ENCODE results near the gene CELF2.

The CELF2 gene

GRCh38 chr10:11010582-11010981 is 7.1 kb upstream of the CELF2 start:
- DNase-seq, result no peak
- Histone ChIP-seq H3K4me1 (ENCODE audit: control insufficient read depth, low read depth, low read length) (peaks cover 2% of the 10 kb centered on the region), H3K27me3 (ENCODE audit: insufficient read depth, low read length, poor library complexity) (no peaks in the 10 kb centered on the region), H3K36me3 (ENCODE audit: control insufficient read depth, insufficient read depth, low read length) (no peaks in the 10 kb centered on the region), H2BK15ac (replicated peaks; ENCODE audit: low read depth) (no peak overlapping the region), H3K4me2 (ENCODE audit: low read length) (no peak overlapping the region), H2AK5ac (ENCODE audit: low read length) (no peak overlapping the region), H2BK5ac (ENCODE audit: low read length) (no peak overlapping the region), H3K79me2 (ENCODE audit: control insufficient read depth, insufficient read depth, low read length) (no peaks in the 10 kb centered on the region), H3K79me1 (ENCODE audit: low read length) (no peaks in the 10 kb centered on the region), H2BK120ac (ENCODE audit: low read depth, low read length) (no peak overlapping the region), H3K23ac (ENCODE audit: low read length) (no peak overlapping the region), H4K8ac (ENCODE audit: low read depth, low read length) (no peak overlapping the region), H3K4ac (ENCODE audit: low read depth, low read length) (no peak overlapping the region), H3K18ac (ENCODE audit: low read length) (no peak overlapping the region), H3K9ac (ENCODE audit: low read length) (no peak overlapping the region), H3K56ac (ENCODE audit: low read length) (no peak overlapping the region), H4K5ac (ENCODE audit: low read length) (no peak overlapping the region), H3K4me3 (ENCODE audit: low read length) (no peak overlapping the region), H3K27ac (ENCODE audit: low read depth, low read length) (no peak overlapping the region)
- no CpG with 5 or more reads among the region's 6 CpGs for WGBS (ENCODE audit: extremely low coverage, insufficient coverage, low lambda C conversion rate)

- no CpG with 5 or more reads among the region's 2 CpGs for WGBS (ENCODE audit: extremely low coverage, insufficient coverage, low lambda C conversion rate)
Measured at GRCh38 chr10:11011436-11011835, 6.2 kb upstream of the CELF2 start.

GRCh38 chr10:11011984-11012383 is 5.7 kb upstream of the CELF2 start:
- Histone ChIP-seq H3K36me3 (ENCODE audit: control insufficient read depth, insufficient read depth, low read length) (no peaks in the 10 kb centered on the region), H2AK5ac (ENCODE audit: low read length) (no peak overlapping the region), H3K56ac (ENCODE audit: low read length) (no peak overlapping the region), H3K27me3 (ENCODE audit: insufficient read depth, low read length, poor library complexity) (no peaks in the 10 kb centered on the region), H3K4me2 (ENCODE audit: low read length) (no peak overlapping the region), H3K9ac (ENCODE audit: low read length) (no peak overlapping the region), H3K18ac (ENCODE audit: low read length) (no peak overlapping the region), H3K27ac (ENCODE audit: low read depth, low read length) (no peak overlapping the region), H2BK120ac (ENCODE audit: low read depth, low read length) (no peak overlapping the region), H2BK5ac (ENCODE audit: low read length) (no peak overlapping the region), H3K4me1 (ENCODE audit: control insufficient read depth, low read depth, low read length) (no peaks in the 10 kb centered on the region), H3K4ac (ENCODE audit: low read depth, low read length) (no peak overlapping the region), H3K79me1 (ENCODE audit: low read length) (no peaks in the 10 kb centered on the region), H3K79me2 (ENCODE audit: control insufficient read depth, insufficient read depth, low read length) (no peaks in the 10 kb centered on the region), H4K5ac (ENCODE audit: low read length) (no peak overlapping the region), H3K23ac (ENCODE audit: low read length) (no peak overlapping the region), H4K8ac (ENCODE audit: low read depth, low read length) (no peak overlapping the region), H2BK15ac (replicated peaks; ENCODE audit: low read depth) (no peak overlapping the region), H3K4me3 (ENCODE audit: low read length) (no peak overlapping the region)
- WGBS (ENCODE audit: extremely low coverage, insufficient coverage, low lambda C conversion rate), result no CpG with 5 or more reads among the region's 3 CpGs
- DNase-seq, result no peak

More at GRCh38 chr10:11011436-11011835, 6.2 kb upstream of the CELF2 start:
- H3K9ac ChIP-seq (ENCODE audit: low read length), result no peak overlapping the region
- H3K27me3 ChIP-seq (ENCODE audit: insufficient read depth, low read length, poor library complexity), result no peaks in the 10 kb centered on the region
- H2BK5ac ChIP-seq (ENCODE audit: low read length), result no peak overlapping the region
- no peak overlapping the region for H3K4me2 ChIP-seq (ENCODE audit: low read length)
- no peaks in the 10 kb centered on the region for H3K36me3 ChIP-seq (ENCODE audit: control insufficient read depth, insufficient read depth, low read length)
- H3K27ac ChIP-seq (ENCODE audit: low read depth, low read length), result no peak overlapping the region
- H4K5ac ChIP-seq (ENCODE audit: low read length), result no peak overlapping the region
- no peak overlapping the region for H3K4ac ChIP-seq (ENCODE audit: low read depth, low read length)
- no peaks in the 10 kb centered on the region for H3K79me1 ChIP-seq (ENCODE audit: low read length)
- no peak overlapping the region for H3K4me3 ChIP-seq (ENCODE audit: low read length)
- no peak overlapping the region for H3K18ac ChIP-seq (ENCODE audit: low read length)
- no peak overlapping the region for H2BK15ac ChIP-seq (replicated peaks; ENCODE audit: low read depth)
- H3K56ac ChIP-seq (ENCODE audit: low read length), result no peak overlapping the region
- H3K23ac ChIP-seq (ENCODE audit: low read length), result no peak overlapping the region
- H3K4me1 ChIP-seq (ENCODE audit: control insufficient read depth, low read depth, low read length), result no peaks in the 10 kb centered on the region
- no peak overlapping the region for H2BK120ac ChIP-seq (ENCODE audit: low read depth, low read length)
- DNase-seq, result no peak
- H2AK5ac ChIP-seq (ENCODE audit: low read length), result no peak overlapping the region
- no peak overlapping the region for H4K8ac ChIP-seq (ENCODE audit: low read depth, low read length)
- no peaks in the 10 kb centered on the region for H3K79me2 ChIP-seq (ENCODE audit: control insufficient read depth, insufficient read depth, low read length)

GRCh38 chr10:11012421-11013295 is 5.0 kb upstream of the CELF2 start:
- no peak for DNase-seq
- H4K8ac ChIP-seq (ENCODE audit: low read depth, low read length), result no peak overlapping the region
- no peak overlapping the region for H2BK15ac ChIP-seq (replicated peaks; ENCODE audit: low read depth)
- no peak overlapping the region for H3K18ac ChIP-seq (ENCODE audit: low read length)
- H2BK5ac ChIP-seq (ENCODE audit: low read length), result no peak overlapping the region
- no peaks in the 10 kb centered on the region for H3K79me1 ChIP-seq (ENCODE audit: low read length)
- no peak overlapping the region for H3K23ac ChIP-seq (ENCODE audit: low read length)
- H3K56ac ChIP-seq (ENCODE audit: low read length), result no peak overlapping the region
- H3K79me2 ChIP-seq (ENCODE audit: control insufficient read depth, insufficient read depth, low read length), result no peaks in the 10 kb centered on the region
- H3K4me2 ChIP-seq (ENCODE audit: low read length), result no peak overlapping the region
- no peak overlapping the region for H2BK120ac ChIP-seq (ENCODE audit: low read depth, low read length)
- H4K5ac ChIP-seq (ENCODE audit: low read length), result no peak overlapping the region
- no peaks in the 10 kb centered on the region for H3K27me3 ChIP-seq (ENCODE audit: insufficient read depth, low read length, poor library complexity)
- no peaks in the 10 kb centered on the region for H3K36me3 ChIP-seq (ENCODE audit: control insufficient read depth, insufficient read depth, low read length)
- H3K4ac ChIP-seq (ENCODE audit: low read depth, low read length), result no peak overlapping the region
- no peak overlapping the region for H2AK5ac ChIP-seq (ENCODE audit: low read length)
- no peak overlapping the region for H3K27ac ChIP-seq (ENCODE audit: low read depth, low read length)
- no peak overlapping the region for H3K4me3 ChIP-seq (ENCODE audit: low read length)
- WGBS (ENCODE audit: extremely low coverage, insufficient coverage, low lambda C conversion rate), result no CpG with 5 or more reads among the region's 15 CpGs
- no peaks in the 10 kb centered on the region for H3K4me1 ChIP-seq (ENCODE audit: control insufficient read depth, low read depth, low read length)
- no peak overlapping the region for H3K9ac ChIP-seq (ENCODE audit: low read length)

- no peak overlapping the region for H2BK15ac ChIP-seq (replicated peaks; ENCODE audit: low read depth)
- H3K18ac ChIP-seq (ENCODE audit: low read length), result no peak overlapping the region
- H3K56ac ChIP-seq (ENCODE audit: low read length), result no peak overlapping the region
- no peak for DNase-seq
- no CpG with 5 or more reads among the region's 3 CpGs for WGBS (ENCODE audit: extremely low coverage, insufficient coverage, low lambda C conversion rate)
- H2BK120ac ChIP-seq (ENCODE audit: low read depth, low read length), result no peak overlapping the region
- no peak overlapping the region for H4K8ac ChIP-seq (ENCODE audit: low read depth, low read length)
- H3K36me3 ChIP-seq (ENCODE audit: control insufficient read depth, insufficient read depth, low read length), result no peaks in the 10 kb centered on the region
- H2BK5ac ChIP-seq (ENCODE audit: low read length), result no peak overlapping the region
- no peak overlapping the region for H3K4me2 ChIP-seq (ENCODE audit: low read length)
- no peak overlapping the region for H2AK5ac ChIP-seq (ENCODE audit: low read length)
- no peaks in the 10 kb centered on the region for H3K79me1 ChIP-seq (ENCODE audit: low read length)
- no peak overlapping the region for H3K4ac ChIP-seq (ENCODE audit: low read depth, low read length)
- H3K23ac ChIP-seq (ENCODE audit: low read length), result no peak overlapping the region
- H3K27ac ChIP-seq (ENCODE audit: low read depth, low read length), result no peak overlapping the region
- H4K5ac ChIP-seq (ENCODE audit: low read length), result no peak overlapping the region
- no peak overlapping the region for H3K4me3 ChIP-seq (ENCODE audit: low read length)
- H3K4me1 ChIP-seq (ENCODE audit: control insufficient read depth, low read depth, low read length), result no peaks in the 10 kb centered on the region
- H3K9ac ChIP-seq (ENCODE audit: low read length), result no peak overlapping the region
- H3K27me3 ChIP-seq (ENCODE audit: insufficient read depth, low read length, poor library complexity), result no peaks in the 10 kb centered on the region
- H3K79me2 ChIP-seq (ENCODE audit: control insufficient read depth, insufficient read depth, low read length), result no peaks in the 10 kb centered on the region
Measured at GRCh38 chr10:11013836-11014235, 3.8 kb upstream of the CELF2 start.
